ENCODE results near the gene GNL1. TPM values are rescaled to one million over a fixed set of nuclear protein-coding genes. Genes with fewer than 3 reads are reported as not detected.

Gene GNL1
- total and polyA plus RNA-seq, 2 of the 8 experiments (the other 6 are each of a cell fraction or from before 2014, with no cell fraction given) = 42.4 to 67.8 TPM

GRCh38 chr6:30547454-30547853 lies 8.8 kb downstream of the GNL1 start (continued):
- TF ChIP-seq ATF2 (IDR thresholded peaks at IDR 0.05; ENCODE audit: low read length) = no peak

All from H1 (cell line).